Mucosa of rectum (tissue), 2 donors: ENCODE data around the gene MTMR4.
"Not testable (repeated sequence)": the region's sequence is repeated elsewhere in the genome, so short reads cannot be mapped to it uniquely, and the experiment has no call there.

Source experiments
- H3K27ac ChIP-seq, 2 donors: one replicate each; pipeline ENCODE4 v1.7.0; 2013; ENCODE audit warnings: inconsistent platforms in 2 of 2, low read depth in 2 of 2, low read length in 2 of 2
- H3K27me3 ChIP-seq, 2 donors: one replicate each; pipeline ENCODE4 v1.7.0; 2013; ENCODE audit warnings: low read length in 2 of 2; ENCODE audit not compliant: control insufficient read depth in 2 of 2, insufficient read depth in 2 of 2
- H3K36me3 ChIP-seq, 2 donors: one replicate each; pipeline ENCODE4 v1.7.0; 2013; ENCODE audit warnings: low read length in 2 of 2; ENCODE audit not compliant: control insufficient read depth in 2 of 2, insufficient read depth in 2 of 2
- H3K4me1 ChIP-seq, 2 donors: one replicate each; pipeline ENCODE4 v1.7.0; 2013; ENCODE audit warnings: low read length in 2 of 2, mild to moderate bottlenecking in 1 of 2; ENCODE audit not compliant: control insufficient read depth in 2 of 2, insufficient read depth in 2 of 2
- H3K4me3 ChIP-seq, 2 donors: one replicate each; pipeline ENCODE4 v1.7.0; 2013; ENCODE audit warnings: low read length in 2 of 2
- H3K9ac ChIP-seq, 2 donors: one replicate each; pipeline ENCODE4 v1.7.0; 2013; ENCODE audit warnings: low read length in 2 of 2, low read depth in 1 of 2, mild to moderate bottlenecking in 1 of 2
- H3K9me3 ChIP-seq, 2 donors: one replicate each; pipeline ENCODE4 v1.7.0; 2013; ENCODE audit warnings: low read length in 2 of 2; ENCODE audit not compliant: control insufficient read depth in 2 of 2
- donor health status: healthy.
- donor health status: Normal muscosa, but diverticular disease.

MTMR4 gene

DNA sequence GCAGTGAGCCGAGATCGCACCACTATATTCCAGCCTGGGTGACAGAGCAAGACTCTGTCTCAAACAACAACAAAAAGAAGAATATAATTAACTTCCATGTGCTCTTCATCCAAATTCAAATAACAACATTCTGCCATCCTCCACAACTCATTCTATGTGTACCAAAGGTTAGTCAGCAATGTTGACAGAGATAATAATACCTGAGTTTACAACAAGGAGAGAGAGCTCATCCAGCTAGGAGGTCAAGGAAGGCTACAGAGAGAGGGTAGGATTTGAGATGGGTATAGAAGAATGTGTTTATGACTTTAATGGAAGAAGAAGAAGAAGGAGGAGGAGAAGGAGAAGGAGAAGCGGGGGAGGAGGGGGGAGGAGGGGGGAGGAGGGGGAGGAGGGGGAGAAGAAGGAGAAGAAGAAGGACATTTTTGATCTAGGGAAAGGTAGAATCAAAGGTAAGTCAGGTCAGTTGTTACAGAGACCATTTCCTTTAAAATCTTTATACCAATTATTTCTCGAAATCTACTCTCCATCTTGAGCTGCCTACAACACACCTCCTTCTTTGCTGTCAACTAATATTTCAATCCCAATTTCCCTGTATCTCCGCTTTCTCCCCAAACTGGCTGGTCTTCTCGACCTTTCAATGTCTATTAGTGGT lies 16.1 kb downstream of the MTMR4 start:
- Histone ChIP-seq H3K36me3 (peaks cover 60 to 62% of the 10 kb centered on the region in 2 donors), H3K4me1 (no peaks in the 10 kb centered on the region), H3K9ac (no peak overlapping the region), H3K27ac (no peak overlapping the region), H3K27me3 (no peaks in the 10 kb centered on the region), H3K9me3 (no peaks in the 10 kb centered on the region), H3K4me3 (no peak overlapping the region)

DNA sequence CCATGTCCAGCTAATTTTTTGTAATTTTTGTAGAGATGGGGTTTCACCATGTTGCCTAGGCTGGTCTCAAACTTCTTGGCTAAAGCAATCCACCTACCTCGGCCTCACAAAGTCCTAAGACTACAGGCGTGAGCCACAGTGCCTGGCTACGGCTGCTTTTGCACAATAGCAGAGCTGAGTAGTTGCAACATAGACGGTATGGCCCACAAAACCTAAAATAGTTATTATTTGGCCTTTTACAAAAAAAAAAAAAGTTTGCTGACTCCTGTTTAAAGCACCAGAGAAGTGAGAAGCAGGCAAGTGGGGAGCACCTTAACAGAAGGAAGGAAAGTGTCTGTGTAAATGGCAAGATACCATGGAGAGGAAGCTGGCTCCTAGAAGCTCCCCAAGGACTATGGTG lies 20.9 kb downstream of the MTMR4 start:
- Histone ChIP-seq H3K9me3 (no peaks in the 10 kb centered on the region), H3K27ac (no peak overlapping the region), H3K27me3 (no peaks in the 10 kb centered on the region), H3K36me3 (peaks cover 73 to 81% of the 10 kb centered on the region in 2 donors), H3K4me1 (no peaks in the 10 kb centered on the region), H3K4me3 (no peak overlapping the region), H3K9ac (no peak overlapping the region)

DNA sequence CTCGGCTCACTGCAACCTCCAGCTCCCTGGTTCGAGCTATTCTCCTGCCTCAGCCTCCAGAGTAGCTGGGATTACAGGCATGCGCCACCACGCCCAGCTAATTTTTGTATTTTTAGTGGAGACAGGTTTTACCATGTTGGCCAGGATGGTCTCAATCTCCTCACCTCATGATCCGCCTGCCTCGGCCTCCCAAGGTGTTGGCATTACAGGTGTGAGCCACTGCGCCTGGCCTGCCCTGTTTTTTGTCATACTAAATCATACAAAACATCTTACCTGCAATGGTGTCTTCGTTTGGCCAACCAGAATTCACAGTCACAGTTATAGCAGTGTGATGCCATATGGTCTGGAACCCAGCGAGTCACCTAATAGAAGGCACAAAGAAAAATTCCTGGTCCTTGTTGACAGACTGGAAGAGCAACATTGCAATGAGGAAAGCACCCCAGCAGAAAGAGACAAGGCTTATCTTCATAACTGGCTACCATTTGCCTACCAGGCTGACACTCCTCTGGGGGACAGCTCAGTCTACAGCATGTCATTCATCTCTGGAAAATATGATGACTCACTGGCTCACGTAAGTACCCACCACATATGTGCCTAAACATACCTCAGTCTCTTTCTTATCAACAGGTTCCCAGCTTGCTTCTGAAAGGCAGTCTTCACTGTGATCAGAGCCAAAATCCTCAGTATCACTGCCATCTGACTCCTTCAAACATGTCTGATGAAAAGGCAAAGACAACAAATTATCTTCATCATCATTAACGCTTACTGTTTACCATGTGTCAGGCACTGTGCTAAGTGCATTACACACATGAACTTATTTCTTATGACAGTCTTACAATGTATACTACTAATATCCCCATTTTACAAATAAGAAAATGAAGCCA lies 22.0 kb downstream of the MTMR4 start:
- H3K4me3 ChIP-seq, result no peak overlapping the region
- no peak overlapping the region for H3K27ac ChIP-seq
- H3K9ac ChIP-seq, result no peak overlapping the region
- no peaks in the 10 kb centered on the region for H3K4me1 ChIP-seq
- H3K27me3 ChIP-seq, result no peaks in the 10 kb centered on the region
- H3K36me3 ChIP-seq, result peaks cover 71 to 77% of the 10 kb centered on the region in 2 donors
- no peaks in the 10 kb centered on the region for H3K9me3 ChIP-seq

DNA sequence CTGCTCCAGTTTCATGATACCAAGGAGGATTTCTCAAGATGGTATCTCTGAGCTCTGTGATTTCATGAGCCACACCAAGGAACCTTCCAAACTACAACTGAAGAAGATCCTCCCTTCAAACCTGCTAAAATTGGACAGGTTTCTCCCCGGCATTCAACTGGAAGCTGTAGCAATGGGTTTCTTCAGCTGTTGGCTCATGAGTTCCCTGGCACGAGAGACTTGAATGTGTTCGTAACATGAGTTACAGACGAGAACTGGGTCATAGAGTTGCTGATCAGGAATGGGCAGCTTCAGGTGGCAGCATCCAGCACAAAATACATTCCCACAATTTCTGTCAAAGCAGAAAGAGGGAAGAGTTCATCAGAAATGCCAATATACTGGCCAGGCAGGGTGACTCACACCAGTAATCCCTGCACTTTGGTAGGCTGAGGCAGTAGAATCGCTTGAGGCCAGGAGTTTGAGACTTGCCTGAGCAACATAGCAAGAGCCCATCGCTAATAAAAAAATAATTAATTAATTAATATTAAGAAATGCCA lies 22.9 kb downstream of the MTMR4 start:
- H3K9ac ChIP-seq, result no peak overlapping the region
- H3K27ac ChIP-seq, result no peak overlapping the region
- no peaks in the 10 kb centered on the region for H3K4me1 ChIP-seq
- no peaks in the 10 kb centered on the region for H3K27me3 ChIP-seq
- H3K36me3 ChIP-seq, result peaks cover 67 to 73% of the 10 kb centered on the region in 2 donors
- H3K9me3 ChIP-seq, result no peaks in the 10 kb centered on the region
- no peak overlapping the region for H3K4me3 ChIP-seq

DNA sequence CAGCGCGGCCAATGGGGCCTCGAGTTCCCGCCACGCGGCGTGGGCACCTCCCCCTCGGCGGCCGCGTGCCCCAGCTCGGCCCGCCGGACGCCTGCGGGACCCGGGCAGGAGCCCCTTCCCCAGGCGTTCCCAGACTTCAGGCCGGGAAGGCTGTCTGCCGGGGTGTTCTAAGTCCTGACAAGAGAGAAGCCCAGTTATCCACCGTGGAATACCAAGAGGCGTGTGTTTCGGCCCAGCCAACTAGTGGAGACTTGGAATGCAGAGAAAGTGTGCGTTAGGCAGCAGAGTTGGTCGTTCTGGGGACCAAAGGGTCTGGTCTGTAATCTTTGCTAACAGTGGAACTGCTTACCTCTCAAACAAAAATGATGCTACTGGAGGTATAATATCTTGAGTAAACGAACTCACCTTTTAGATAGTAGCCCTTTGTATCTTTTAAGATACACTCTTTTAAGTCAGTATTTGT lies 26.0 kb downstream of the MTMR4 start:
- Histone ChIP-seq H3K4me1 (no peaks in the 10 kb centered on the region), H3K4me3 (no peak overlapping the region), H3K36me3 (peaks cover 40 to 45% of the 10 kb centered on the region in 2 donors), H3K27me3 (no peaks in the 10 kb centered on the region), H3K9ac (no peak overlapping the region), H3K27ac (no peak overlapping the region), H3K9me3 (no peaks in the 10 kb centered on the region)

DNA sequence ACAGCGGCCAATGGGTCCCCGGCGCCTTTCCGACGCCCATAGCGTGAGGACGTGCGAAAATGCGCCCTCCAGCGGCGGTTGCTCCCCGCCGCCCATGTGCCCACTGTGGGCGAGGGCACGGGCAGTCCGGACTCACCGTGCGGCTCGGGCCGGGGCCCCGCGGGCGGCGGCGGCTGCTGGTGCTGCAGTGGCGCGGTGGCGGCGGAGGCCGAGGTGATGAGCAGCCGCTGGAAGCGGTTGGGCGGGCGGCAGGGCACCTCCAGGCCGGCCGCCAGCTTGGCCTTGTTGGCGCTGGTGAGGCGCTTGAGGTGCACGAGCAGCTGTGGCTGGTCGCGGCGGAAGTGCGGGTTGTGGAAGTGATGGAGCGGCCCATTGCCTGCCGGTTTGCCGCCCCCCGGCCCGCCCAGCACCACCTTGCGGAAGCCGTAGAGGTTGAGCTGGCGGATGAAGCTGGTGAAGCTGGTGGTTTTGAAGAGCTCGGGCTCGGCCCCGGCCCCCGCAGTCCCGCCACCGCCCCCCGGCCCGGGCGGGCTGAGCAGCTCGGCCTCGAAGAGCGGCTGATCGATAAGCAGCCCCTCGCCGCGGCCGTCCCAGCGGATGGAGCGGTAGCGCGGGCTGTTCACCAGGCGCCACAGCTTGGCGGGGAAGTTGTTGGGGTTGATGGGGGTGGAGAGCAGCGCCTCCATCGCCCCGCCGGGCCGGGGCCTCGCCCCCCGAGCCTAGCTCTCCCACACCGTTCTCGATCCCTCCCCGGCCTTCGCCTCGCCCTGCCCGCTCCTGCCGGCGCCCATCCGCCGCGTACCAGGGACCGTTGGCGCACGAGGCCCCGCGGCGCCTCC lies 26.6 kb downstream of the MTMR4 start, which contains the start of gene HSF5:
Gene HSF5, minus strand, starts transcription at position 820 of the 839 bp plus-strand sequence. Its CDS starts 134 bp downstream, at position 686.
- Histone ChIP-seq H3K27me3 (no peaks in the 10 kb centered on the region), H3K9ac (no peak within 1 kb of the TSS), H3K27ac (no peak within 1 kb of the TSS), H3K4me3 (peak within 1 kb of the TSS in 1 of 2 donors; percentile 31), H3K36me3 (peaks cover 33 to 39% of the 10 kb centered on the region in 2 donors), H3K4me1 (no peaks in the 10 kb centered on the region), H3K9me3 (no peaks in the 10 kb centered on the region)

DNA sequence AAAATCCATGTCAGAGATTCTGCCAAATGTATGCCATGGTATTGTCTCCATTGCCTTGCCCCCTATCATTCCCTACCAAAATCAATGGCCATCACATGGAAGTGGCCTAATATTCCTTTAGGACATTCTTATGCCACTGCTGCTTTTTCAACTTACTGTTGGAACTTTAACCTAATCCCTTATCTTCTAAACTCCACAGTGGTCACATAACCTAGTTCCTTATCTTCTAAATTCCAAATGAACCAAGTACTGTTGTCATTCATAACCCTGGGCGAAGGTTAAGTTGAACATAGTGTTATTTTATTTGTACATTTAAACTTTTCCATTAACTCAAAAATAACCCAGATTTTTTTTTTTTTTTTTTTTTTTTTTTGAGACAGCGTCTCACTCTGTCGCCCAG lies 29.8 kb downstream of the MTMR4 start:
- H3K27me3 ChIP-seq, result no peaks in the 10 kb centered on the region
- no peaks in the 10 kb centered on the region for H3K9me3 ChIP-seq
- no peak overlapping the region for H3K27ac ChIP-seq
- H3K36me3 ChIP-seq, result peaks cover 8% of the 10 kb centered on the region in 2 donors
- no peak overlapping the region for H3K9ac ChIP-seq
- H3K4me3 ChIP-seq, result no peak overlapping the region
- no peaks in the 10 kb centered on the region for H3K4me1 ChIP-seq

DNA sequence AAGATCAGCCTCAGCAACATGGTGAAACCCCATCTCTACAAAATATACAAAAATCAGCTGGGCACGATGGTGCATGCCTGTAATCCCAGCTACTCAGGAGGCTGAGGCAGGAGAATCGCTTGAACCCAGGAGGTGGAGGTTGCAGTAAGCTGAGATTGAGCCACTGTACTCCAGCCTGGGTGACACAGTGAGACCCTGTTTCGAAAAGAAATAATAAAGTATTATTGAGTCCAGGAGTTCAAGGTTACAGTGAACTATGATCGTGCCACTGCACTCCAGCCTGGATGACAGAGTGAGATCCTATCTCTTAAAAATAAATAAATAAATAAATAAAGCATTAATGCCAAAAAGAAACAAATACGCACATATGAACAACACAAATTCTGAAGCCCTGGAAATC lies 32.6 kb downstream of the MTMR4 start:
- not testable (repeated sequence) for H3K4me3 ChIP-seq, H3K27me3 ChIP-seq, H3K27ac ChIP-seq, H3K9ac ChIP-seq, H3K9me3 ChIP-seq, H3K36me3 ChIP-seq, H3K4me1 ChIP-seq

DNA sequence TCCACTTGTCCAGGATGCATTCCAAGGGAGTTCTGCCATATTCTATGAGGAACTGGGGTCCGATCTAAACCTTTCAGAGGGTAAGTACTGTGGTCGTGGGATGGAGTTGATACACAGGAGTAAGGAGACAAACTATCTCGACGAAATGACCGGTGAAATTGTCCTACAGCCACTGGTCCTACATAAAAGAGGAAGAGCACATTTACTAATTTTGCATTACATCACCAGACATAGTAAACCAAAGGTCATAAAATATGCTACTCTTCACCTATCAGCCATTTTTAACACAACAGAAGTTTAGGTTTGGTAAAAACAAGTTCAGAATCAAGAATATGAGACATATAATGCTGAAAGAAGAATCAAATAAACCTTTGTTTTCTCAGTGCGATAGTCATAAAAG lies 34.3 kb downstream of the MTMR4 start:
- Histone ChIP-seq H3K9ac (no peak overlapping the region), H3K36me3 (no peaks in the 10 kb centered on the region), H3K9me3 (no peaks in the 10 kb centered on the region), H3K27ac (no peak overlapping the region), H3K27me3 (no peaks in the 10 kb centered on the region), H3K4me1 (no peaks in the 10 kb centered on the region), H3K4me3 (no peak overlapping the region)
